Suppressor macrophage (primary cell): ENCODE data around the gene CYBA.

ENCODE experiments used
- DNase-seq, 4 experiments: peaks; one replicate each; pipeline ENCODE4 v3.0.0-alpha.2; 2020 to 2022

The CYBA gene

GRCh38 chr16:88628512-88628974 lies 22.3 kb downstream of the CYBA start:
- DNase-seq = peak in 2 of 4 experiments; percentile 23 to 49

GRCh38 chr16:88627531-88628411 lies 23.1 kb downstream of the CYBA start:
- DNase-seq = no peak

- no peak for DNase-seq
These were observed 24.2 kb downstream of the CYBA start for GRCh38 chr16:88626646-88627045.

- no peak for DNase-seq
These were observed 25.8 kb downstream of the CYBA start for GRCh38 chr16:88624977-88625576.

GRCh38 chr16:88624481-88624880 lies 26.4 kb downstream of the CYBA start:
- DNase-seq = no peak

- no peak for DNase-seq
These were observed 27.0 kb downstream of the CYBA start for GRCh38 chr16:88623858-88624257.

GRCh38 chr16:88622866-88623265 lies 28.0 kb downstream of the CYBA start:
- no peak for DNase-seq

- DNase-seq = no peak
These were observed 28.7 kb downstream of the CYBA start for GRCh38 chr16:88622125-88622524.

- DNase-seq = no peak
These were observed 30.7 kb downstream of the CYBA start for GRCh38 chr16:88619859-88620815.

GRCh38 chr16:88618956-88619667 lies 31.7 kb downstream of the CYBA start:
- DNase-seq = no peak

- no peak for DNase-seq
These were observed 32.5 kb downstream of the CYBA start for GRCh38 chr16:88618182-88618955.

GRCh38 chr16:88617268-88618031 lies 33.4 kb downstream of the CYBA start:
- no peak for DNase-seq

GRCh38 chr16:88616736-88617135 lies 34.1 kb downstream of the CYBA start:
- DNase-seq = no peak

GRCh38 chr16:88616320-88616719 lies 34.5 kb downstream of the CYBA start:
- DNase-seq = no peak

GRCh38 chr16:88614818-88615580 lies 35.9 kb downstream of the CYBA start:
- no peak for DNase-seq

GRCh38 chr16:88613911-88614817 lies 36.7 kb downstream of the CYBA start:
- peak in 3 of 4 experiments; percentile 14 to 28 (median 26) for DNase-seq

GRCh38 chr16:88613293-88613692 lies 37.6 kb downstream of the CYBA start:
- no peak for DNase-seq
